T-helper 2 cell treated with Interferon-gamma antibody and Interleukin-4, amounts not matched to agents 5 μg/mL and 100 μg/mL, for 36 hours (primary cell): ENCODE data around the gene RNF150.
"Not testable (repeated sequence)": the region's sequence is repeated elsewhere in the genome, so short reads cannot be mapped to it uniquely, and the experiment has no call there.

Experiments
- DNase-seq: peaks from one replicate; pipeline ENCODE4 v3.0.0; 2021; ENCODE audit warnings: low spot score
- H3K27ac Mint-ChIP-seq: one replicate; pipeline ENCODE4 v1.8.0; 2021; ENCODE audit warnings: mild to moderate bottlenecking, mixed read lengths
- H3K27me3 Mint-ChIP-seq: one replicate; pipeline ENCODE4 v1.8.0; 2021; ENCODE audit warnings: low read depth, mixed read lengths
- H3K36me3 Mint-ChIP-seq: one replicate; pipeline ENCODE4 v1.8.0; 2021; ENCODE audit warnings: low read depth, mixed read lengths
- H3K4me1 Mint-ChIP-seq: one replicate; pipeline ENCODE4 v1.8.0; 2021; ENCODE audit warnings: low read depth, mixed read lengths
- H3K4me3 Mint-ChIP-seq: one replicate; pipeline ENCODE4 v1.8.0; 2022; ENCODE audit warnings: mild to moderate bottlenecking, moderate library complexity, mixed read lengths
- H3K9me3 Mint-ChIP-seq: one replicate; pipeline ENCODE4 v1.8.0; 2021; ENCODE audit warnings: mixed read lengths

RNF150 gene

DNA sequence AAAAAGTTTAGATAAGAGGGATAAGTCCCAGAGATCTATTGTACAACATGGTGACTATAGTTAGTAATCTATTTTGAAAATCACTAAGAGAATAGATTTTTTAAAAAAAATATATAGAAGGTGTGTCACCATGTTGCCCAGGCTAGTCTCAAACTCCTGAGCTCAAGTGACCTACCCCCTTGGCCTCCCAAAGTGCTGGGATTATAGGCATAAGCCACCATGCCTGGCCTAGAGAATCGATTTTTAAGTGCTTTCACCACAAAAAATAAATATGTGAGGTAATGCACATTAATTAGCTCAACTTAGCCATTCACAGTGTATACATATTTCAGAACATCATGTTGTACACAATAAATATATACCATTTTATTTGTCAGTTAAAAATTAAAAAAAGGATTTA is 320.4 kb downstream of the RNF150 start:
- no peaks in the 10 kb centered on the region for H3K9me3 Mint-ChIP-seq
- DNase-seq = no peak
- no peaks in the 10 kb centered on the region for H3K4me1 Mint-ChIP-seq
- H3K4me3 Mint-ChIP-seq = no peak overlapping the region
- no peak overlapping the region for H3K27ac Mint-ChIP-seq
- no peaks in the 10 kb centered on the region for H3K36me3 Mint-ChIP-seq
- no peaks in the 10 kb centered on the region for H3K27me3 Mint-ChIP-seq

DNA sequence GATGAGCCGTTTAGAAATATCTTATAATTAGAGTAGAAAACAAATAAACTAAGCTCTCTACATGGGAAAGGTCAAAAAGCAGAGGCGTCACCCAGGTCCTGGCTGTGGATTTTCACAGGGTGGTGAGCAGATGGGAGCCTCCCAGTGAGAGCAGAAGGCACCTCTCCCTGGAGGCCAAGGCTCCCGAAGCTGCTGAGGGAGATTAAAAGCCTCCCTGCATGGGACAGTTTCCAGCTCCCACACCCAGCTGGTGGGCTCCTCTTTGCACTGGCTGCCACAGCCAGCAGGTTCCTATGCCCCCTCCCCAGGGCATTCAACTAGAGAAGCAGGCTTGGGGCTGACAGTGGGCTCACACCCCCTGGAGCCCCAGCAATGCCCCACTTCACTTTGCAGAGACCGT is 321.8 kb downstream of the RNF150 start:
- Mint-ChIP-seq H3K4me3 (no peak overlapping the region), H3K27ac (no peak overlapping the region), H3K9me3 (no peaks in the 10 kb centered on the region), H3K36me3 (no peaks in the 10 kb centered on the region), H3K4me1 (no peaks in the 10 kb centered on the region), H3K27me3 (no peaks in the 10 kb centered on the region)
- no peak for DNase-seq

DNA sequence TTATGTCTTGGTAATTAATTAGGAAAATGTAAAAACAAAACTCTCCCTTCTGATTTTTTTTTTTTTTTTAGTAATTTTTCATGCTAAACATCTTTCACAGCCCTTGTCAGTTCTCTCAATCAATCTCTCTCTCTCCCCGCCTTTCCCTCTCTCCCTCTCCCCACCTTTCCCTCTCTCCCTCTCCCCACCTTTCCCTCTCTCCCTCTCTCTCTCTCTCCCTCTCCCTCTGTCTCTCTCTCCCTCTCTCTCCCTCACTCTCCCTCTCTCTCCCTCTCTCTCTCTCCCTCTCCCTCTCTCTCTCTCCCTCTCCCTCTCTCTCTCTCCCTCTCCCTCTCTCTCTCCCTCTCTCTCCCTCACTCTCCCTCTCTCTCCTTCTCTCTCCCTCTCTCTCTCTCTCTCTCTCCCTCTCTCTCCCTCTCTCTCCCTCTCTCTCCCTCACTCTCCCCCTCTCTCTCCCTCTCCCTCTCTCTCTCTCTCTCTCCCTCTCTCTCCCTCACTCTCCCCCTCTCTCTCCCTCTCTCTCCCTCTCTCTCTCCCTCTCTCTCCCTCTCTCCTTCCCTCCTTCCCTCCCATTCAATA is 322.6 kb downstream of the RNF150 start:
- not testable (repeated sequence) for H3K9me3 Mint-ChIP-seq, H3K27me3 Mint-ChIP-seq, H3K36me3 Mint-ChIP-seq, DNase-seq, H3K4me3 Mint-ChIP-seq, H3K4me1 Mint-ChIP-seq, H3K27ac Mint-ChIP-seq
